B cell (primary cell): ENCODE measurements around the gene DDR1. TPM values are rescaled to one million over a fixed set of nuclear protein-coding genes. Genes with fewer than 3 reads are reported as not detected.

Source experiments
- ATAC-seq: fragments of 200-7000 bp; cut with Tn5 transposase; one replicate; pipeline ENCODE4 v1.10.0; 2021; ENCODE audit warnings: low read depth, mild to moderate bottlenecking, moderate number of reproducible peaks, moderate library complexity
- CTCF ChIA-PET: fragments of 350-600 bp; sonication (Branson Sonifier 250); formaldehyde crosslinking; loops from one replicate; lab custom pipeline; 2021; ENCODE audit warnings: antibody characterized with exemption, inconsistent platforms; lab: Charles Lee
- POLR2A ChIA-PET: fragments of 350-600 bp; sonication (Branson Sonifier 250); formaldehyde crosslinking; loops from one replicate; lab custom pipeline; 2021; ENCODE audit warnings: antibody characterized with exemption; lab: Charles Lee
- DNase-seq: peaks from one replicate; pipeline ENCODE4 v3.0.0; 2013
- H2AFZ ChIP-seq: 2 replicates; pipeline ENCODE4 v1.6.1; 2012; ENCODE audit warnings: mild to moderate bottlenecking, low read depth, low read length; ENCODE audit not compliant: insufficient read depth, poor library complexity, severe bottlenecking
- H3K27ac ChIP-seq, 2 donors: 1 replicate in 1 of 2; 2 replicates in 1 of 2; pipeline ENCODE4 v1.5.1; 2012 to 2013; ENCODE audit warnings: low read length in 2 of 2, mild to moderate bottlenecking in 2 of 2, moderate library complexity in 1 of 2
- H3K27me3 ChIP-seq, 4 experiments: fragments of 200-600 bp in 1 of 4; sonication (generic) in 1 of 4; replicated peaks in 1 of 4; 1 replicate in 2 of 4; 2 replicates in 2 of 4; pipeline versions ENCODE4 v1.6.1 to v1.7.0; 2013 to 2016; ENCODE audit warnings: low read length in 3 of 4, mild to moderate bottlenecking in 2 of 4, mixed read lengths in 1 of 4, moderate library complexity in 1 of 4; ENCODE audit not compliant: insufficient read depth in 4 of 4, control insufficient read depth in 3 of 4; ENCODE audit errors: control extremely low read depth in 1 of 4
- H3K36me3 ChIP-seq, 2 experiments: replicated peaks in 1 of 2; 1 replicate in 1 of 2; 2 replicates in 1 of 2; pipeline versions ENCODE4 v1.6.1 to v1.7.1; 2013; ENCODE audit warnings: low read length in 1 of 2; ENCODE audit not compliant: insufficient read depth in 2 of 2, control insufficient read depth in 1 of 2; ENCODE audit errors: control extremely low read depth in 1 of 2, extremely low read depth in 1 of 2
- H3K4me1 ChIP-seq, 2 donors: fragments of 200-600 bp in 1 of 2; sonication (generic) in 1 of 2; 1 replicate in 1 of 2; 2 replicates in 1 of 2; pipeline versions ENCODE4 v1.5.1 to v1.6.1; 2013 to 2017; ENCODE audit warnings: low read length in 2 of 2; ENCODE audit not compliant: control insufficient read depth in 2 of 2, insufficient read depth in 2 of 2
- H3K4me2 ChIP-seq: replicated peaks from 2 replicates; pipeline ENCODE3; 2012; ENCODE audit warnings: mild to moderate bottlenecking, low read depth, low read length; ENCODE audit not compliant: poor library complexity, severe bottlenecking
- H3K4me3 ChIP-seq, 5 experiments: fragments of 200-600 bp in 1 of 5; sonication (generic) in 1 of 5; 1 replicate in 3 of 5; 2 replicates in 2 of 5; pipeline versions ENCODE4 v1.5.1 to v1.7.0; 2011 to 2016; ENCODE audit warnings: low read length in 4 of 5, mild to moderate bottlenecking in 4 of 5, low read depth in 2 of 5, control low read depth in 1 of 5, moderate library complexity in 1 of 5; ENCODE audit not compliant: insufficient read depth in 1 of 5; ENCODE audit errors: control extremely low read depth in 1 of 5, extremely low read depth in 1 of 5
- H3K79me2 ChIP-seq: fragments of 200-600 bp; sonication (generic); one replicate; pipeline ENCODE4 v1.6.0; 2016; ENCODE audit warnings: low read length; ENCODE audit not compliant: control insufficient read depth, insufficient read depth
- H3K9ac ChIP-seq: fragments of 200-600 bp; sonication (generic); 2 replicates; pipeline ENCODE4 v1.6.1; 2017; ENCODE audit warnings: mild to moderate bottlenecking, low read length, moderate library complexity
- H3K9me3 ChIP-seq, 3 donors: one replicate each; pipeline versions ENCODE4 v1.6.1 to v1.7.1; 2013; ENCODE audit warnings: low read length in 2 of 3; ENCODE audit not compliant: control insufficient read depth in 2 of 3, insufficient read depth in 1 of 3; ENCODE audit errors: control extremely low read depth in 1 of 3
- H4K20me1 ChIP-seq: 2 replicates; pipeline ENCODE4 v1.6.0; 2012; ENCODE audit warnings: mild to moderate bottlenecking, low read length; ENCODE audit not compliant: insufficient read depth, control insufficient read depth, poor library complexity, severe bottlenecking
- H3K27ac Mint-ChIP-seq: one replicate; pipeline ENCODE4 v1.8.0; 2021; ENCODE audit warnings: mixed read lengths
- H3K27me3 Mint-ChIP-seq: one replicate; pipeline ENCODE4 v1.8.0; 2021; ENCODE audit warnings: mixed read lengths
- H3K4me1 Mint-ChIP-seq: one replicate; pipeline ENCODE4 v1.8.0; 2021; ENCODE audit warnings: mixed read lengths
- H3K4me3 Mint-ChIP-seq: one replicate; pipeline ENCODE4 v1.8.0; 2021; ENCODE audit warnings: mixed read lengths
- H3K9me3 Mint-ChIP-seq: one replicate; pipeline ENCODE4 v1.8.0; 2022; ENCODE audit warnings: mixed read lengths; ENCODE audit not compliant: insufficient read depth
- EZH2 ChIP-seq: IDR thresholded peaks from 2 replicates; pipeline ENCODE4 v1.6.1; 2012; ENCODE audit warnings: borderline replicate concordance, low read depth, mild to moderate bottlenecking, moderate library complexity, low read length; ENCODE audit not compliant: insufficient read depth, poor library complexity, severe bottlenecking
- WGBS: methylation state at CpG from one replicate; pipeline ENCODE4 v1.1.5; 2013; ENCODE audit warnings: missing lambda C conversion rate; ENCODE audit not compliant: insufficient coverage; 5-methylcytosine and 5-hydroxymethylcytosine counted together
- intact Hi-C: fragments of 100-400 bp; cut with micrococcal nuclease; formaldehyde crosslinking; loops from one replicate; pipeline ENCODE4 v1.10.0; 2022
- polyA plus RNA-seq: library from polyadenylated mRNA; depleted of rRNA; stranded (reverse); fragments of >200 nt; gene quantifications from 2 replicates; pipeline ENCODE4 v1.2.3, GENCODE V29; 2012
- total RNA-seq, 2 donors: library from RNA; stranded (reverse); fragments of 120-200 nt in 1 of 2; gene quantifications; 1 replicate in 1 of 2; 2 replicates in 1 of 2; pipeline versions ENCODE4 v1.2.3 to v1.2.4, GENCODE V29; 2013 to 2022
- TF ChIP-seq, protein P1 (sequence below): fragments of 200-600 bp; IDR thresholded peaks from one replicate; pipeline ENCODE4 v1.8.0; 2022; ENCODE audit warnings: antibody characterized with exemption, mild to moderate bottlenecking

The DDR1 gene
- total and polyA plus RNA-seq, 2 donors (not counting 1 experiment from before 2014, with no cell fraction given) = 28.8 to 61.7 TPM

DNA sequence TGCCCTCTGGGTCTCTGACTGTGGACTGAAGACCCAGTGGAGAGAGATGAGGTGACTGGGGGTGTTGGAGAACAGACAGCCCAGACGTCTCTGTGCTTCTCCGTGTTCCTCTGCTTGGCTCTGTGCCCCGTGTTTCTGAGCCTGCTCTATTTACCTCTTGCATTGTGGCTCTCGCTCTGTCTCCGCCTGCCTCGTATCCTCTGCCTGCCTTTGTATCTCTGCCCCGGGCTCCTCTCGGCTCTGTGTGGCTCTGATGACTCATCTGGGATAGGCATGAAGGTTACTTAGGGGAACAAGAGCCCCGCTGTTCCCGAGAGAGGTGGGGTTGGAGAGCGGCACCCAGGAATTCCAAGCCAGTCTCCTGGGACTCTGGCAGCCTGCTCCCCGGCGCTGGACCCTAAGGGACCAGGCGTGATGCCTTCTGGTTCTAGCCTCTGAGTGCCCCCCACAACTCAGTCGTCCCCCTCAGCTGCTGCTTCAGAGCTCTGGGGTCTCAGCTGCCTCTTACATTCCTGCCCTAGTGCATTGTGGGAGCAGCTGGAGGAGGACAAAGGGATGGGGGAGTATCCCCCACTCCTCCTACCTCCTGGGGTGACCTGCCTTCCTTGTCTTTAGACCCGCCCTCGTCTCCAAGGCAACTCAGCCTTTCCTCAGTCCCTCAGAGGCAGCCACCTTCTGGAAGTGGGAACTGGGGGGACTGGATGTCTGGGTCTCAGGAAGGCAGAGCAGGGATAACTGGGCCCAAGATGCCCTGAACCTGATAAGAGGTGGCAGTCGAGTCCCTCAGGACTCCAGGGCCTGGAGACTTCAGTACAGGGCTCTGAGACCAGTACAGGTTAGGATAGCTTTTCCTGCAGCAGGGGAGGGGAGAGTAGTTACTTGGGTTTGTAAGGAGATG is 1.9 kb downstream of the DDR1 start:
- peaks cover 54% of the 10 kb centered on the region for H3K4me1 Mint-ChIP-seq
- H3K27ac ChIP-seq = peak overlapping the region in 1 of 2 donors; percentile 81
- H3K4me2 ChIP-seq = peak overlapping the region; percentile 77
- peaks cover 63% of the 10 kb centered on the region for H3K79me2 ChIP-seq
- peaks cover 45 to 46% of the 10 kb centered on the region in 2 donors for H3K4me1 ChIP-seq
- H3K9me3 Mint-ChIP-seq = no peaks in the 10 kb centered on the region
- intact Hi-C loops = loop anchor here (2.0 kb wide), 1 partner anchor 27 kb away; no protein-coding TSS in a partner anchor
- ChIA-PET CTCF (interaction anchor here (2.2 to 5.1 kb wide), 2 partner anchors 9 to 27 kb away, joined by 7 to 26 read pairs; partner anchors contain the start of gene VARS2), POLR2A (interaction anchor here (0.6 kb wide), 1 partner anchor 77 kb away, joined by 4 read pairs; no protein-coding TSS in a partner anchor)
- no peaks in the 10 kb centered on the region for H3K9me3 ChIP-seq
- peak overlapping the region in 2 of 5 experiments; percentile 60 to 61 for H3K4me3 ChIP-seq
- H3K27ac Mint-ChIP-seq = peak overlapping the region; percentile 86
- H4K20me1 ChIP-seq = peaks cover 44% of the 10 kb centered on the region
- peaks cover 0 to 22% of the 10 kb centered on the region in 2 experiments for H3K36me3 ChIP-seq
- ATAC-seq = no peak
- DNase-seq = no peak
- H3K27me3 Mint-ChIP-seq = no peaks in the 10 kb centered on the region
- no peaks in the 10 kb centered on the region for H3K27me3 ChIP-seq
- peak overlapping the region; percentile 83 for H3K4me3 Mint-ChIP-seq
- no peak overlapping the region for H2AFZ ChIP-seq
- TF ChIP-seq EZH2 = no peak
- TF ChIP-seq, protein P1, sequence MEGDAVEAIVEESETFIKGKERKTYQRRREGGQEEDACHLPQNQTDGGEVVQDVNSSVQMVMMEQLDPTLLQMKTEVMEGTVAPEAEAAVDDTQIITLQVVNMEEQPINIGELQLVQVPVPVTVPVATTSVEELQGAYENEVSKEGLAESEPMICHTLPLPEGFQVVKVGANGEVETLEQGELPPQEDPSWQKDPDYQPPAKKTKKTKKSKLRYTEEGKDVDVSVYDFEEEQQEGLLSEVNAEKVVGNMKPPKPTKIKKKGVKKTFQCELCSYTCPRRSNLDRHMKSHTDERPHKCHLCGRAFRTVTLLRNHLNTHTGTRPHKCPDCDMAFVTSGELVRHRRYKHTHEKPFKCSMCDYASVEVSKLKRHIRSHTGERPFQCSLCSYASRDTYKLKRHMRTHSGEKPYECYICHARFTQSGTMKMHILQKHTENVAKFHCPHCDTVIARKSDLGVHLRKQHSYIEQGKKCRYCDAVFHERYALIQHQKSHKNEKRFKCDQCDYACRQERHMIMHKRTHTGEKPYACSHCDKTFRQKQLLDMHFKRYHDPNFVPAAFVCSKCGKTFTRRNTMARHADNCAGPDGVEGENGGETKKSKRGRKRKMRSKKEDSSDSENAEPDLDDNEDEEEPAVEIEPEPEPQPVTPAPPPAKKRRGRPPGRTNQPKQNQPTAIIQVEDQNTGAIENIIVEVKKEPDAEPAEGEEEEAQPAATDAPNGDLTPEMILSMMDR = no peak
- H3K9ac ChIP-seq = peak overlapping the region; percentile 61
- 77% methylated on average over 14 of the region's 18 CpGs for WGBS

- Histone ChIP-seq H3K79me2 (peaks cover 69% of the 10 kb centered on the region), H4K20me1 (peaks cover 51% of the 10 kb centered on the region), H3K4me3 (no peak overlapping the region), H3K9ac (no peak overlapping the region), H3K9me3 (no peaks in the 10 kb centered on the region), H3K4me2 (peak overlapping the region; percentile 77), H3K36me3 (peaks cover 0 to 27% of the 10 kb centered on the region in 2 experiments), H3K27me3 (no peaks in the 10 kb centered on the region), H3K4me1 (peaks cover 45% of the 10 kb centered on the region in 2 donors), H2AFZ (no peak overlapping the region), H3K27ac (no peak overlapping the region)
- ATAC-seq (no peak), DNase-seq (no peak)
- no peaks in the 10 kb centered on the region for H3K9me3 Mint-ChIP-seq
- no peaks in the 10 kb centered on the region for H3K27me3 Mint-ChIP-seq
- H3K4me3 Mint-ChIP-seq = peak overlapping the region; percentile 24
- no peak overlapping the region for H3K27ac Mint-ChIP-seq
- H3K4me1 Mint-ChIP-seq = peaks cover 48% of the 10 kb centered on the region
- ChIA-PET POLR2A (interaction anchor here (0.6 kb wide), 1 partner anchor 77 kb away, joined by 4 read pairs; no protein-coding TSS in a partner anchor), CTCF (interaction anchor here (2.2 kb wide), 1 partner anchor 10 kb away, joined by 7 read pairs; no protein-coding TSS in a partner anchor)
- TF ChIP-seq, protein P1 = no peak
- no peak for TF ChIP-seq EZH2
- intact Hi-C loops = no loop called here
Measured at GRCh38 chr6:30886897-30887255, 2.6 kb downstream of the DDR1 start.
